HL-60/S4 treated with retinoic acid at 250 ng/mL for 4 days and 3 days (cell line): ENCODE results near the gene RPS8.

Source experiments
- in situ Hi-C: fragments of 300-500 bp; cut with MboI; formaldehyde crosslinking; loops from 2 replicates; pipeline ENCODE4 v1.7.0; 2022; ENCODE audit warnings: low sequenced_read_pairs

Gene RPS8

DNA sequence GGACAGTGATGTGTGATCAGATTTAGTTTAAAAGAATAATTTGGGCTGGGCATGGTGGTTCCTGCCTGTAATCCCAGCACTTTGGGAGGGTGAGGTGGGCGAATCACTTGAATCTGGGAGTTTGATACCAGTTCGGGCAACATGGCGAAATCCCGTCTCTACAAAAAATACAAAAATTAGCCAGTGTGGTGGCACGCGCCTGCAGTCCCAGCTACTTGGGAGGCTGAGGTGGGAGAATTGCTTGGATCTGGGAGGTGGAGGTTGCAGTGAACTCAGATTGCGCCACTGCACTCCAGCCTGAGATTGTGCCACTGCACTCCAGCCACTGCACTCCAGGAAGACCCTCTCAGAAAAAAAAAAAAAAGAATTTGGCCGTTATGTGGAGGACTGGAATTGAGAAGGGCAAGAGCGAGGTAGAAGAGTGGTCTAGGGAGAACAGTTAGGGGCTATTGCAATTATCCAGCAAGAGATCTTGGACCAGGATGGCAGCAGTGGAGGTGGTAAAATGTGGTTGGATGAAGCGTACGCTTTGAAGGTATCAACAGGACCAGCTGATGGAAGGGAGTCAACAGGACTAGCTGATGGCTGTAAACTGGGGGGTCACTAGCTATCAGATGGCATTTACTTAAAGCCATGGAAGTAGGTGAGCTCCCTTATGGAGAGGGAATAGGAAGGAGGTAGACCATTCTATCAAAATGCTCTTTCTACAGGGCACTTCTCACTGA, 42.6 kb downstream of the RPS8 start:
- in situ Hi-C loops = loop anchor here (25.0 kb wide), 1 partner anchor 194 kb away; the partner anchor contains the start of genes HECTD3 and UROD

- in situ Hi-C loops = loop anchor here (25.0 kb wide), 1 partner anchor 193 kb away; the partner anchor contains the start of genes HECTD3 and UROD
Observed at GRCh38 chr1:44819196-44819607, 43.9 kb downstream of the RPS8 start.

- in situ Hi-C loops = loop anchor here (25.0 kb wide), 1 partner anchor 193 kb away; the partner anchor contains the start of genes HECTD3 and UROD
Observed at GRCh38 chr1:44819608-44820327, 44.4 kb downstream of the RPS8 start.

DNA sequence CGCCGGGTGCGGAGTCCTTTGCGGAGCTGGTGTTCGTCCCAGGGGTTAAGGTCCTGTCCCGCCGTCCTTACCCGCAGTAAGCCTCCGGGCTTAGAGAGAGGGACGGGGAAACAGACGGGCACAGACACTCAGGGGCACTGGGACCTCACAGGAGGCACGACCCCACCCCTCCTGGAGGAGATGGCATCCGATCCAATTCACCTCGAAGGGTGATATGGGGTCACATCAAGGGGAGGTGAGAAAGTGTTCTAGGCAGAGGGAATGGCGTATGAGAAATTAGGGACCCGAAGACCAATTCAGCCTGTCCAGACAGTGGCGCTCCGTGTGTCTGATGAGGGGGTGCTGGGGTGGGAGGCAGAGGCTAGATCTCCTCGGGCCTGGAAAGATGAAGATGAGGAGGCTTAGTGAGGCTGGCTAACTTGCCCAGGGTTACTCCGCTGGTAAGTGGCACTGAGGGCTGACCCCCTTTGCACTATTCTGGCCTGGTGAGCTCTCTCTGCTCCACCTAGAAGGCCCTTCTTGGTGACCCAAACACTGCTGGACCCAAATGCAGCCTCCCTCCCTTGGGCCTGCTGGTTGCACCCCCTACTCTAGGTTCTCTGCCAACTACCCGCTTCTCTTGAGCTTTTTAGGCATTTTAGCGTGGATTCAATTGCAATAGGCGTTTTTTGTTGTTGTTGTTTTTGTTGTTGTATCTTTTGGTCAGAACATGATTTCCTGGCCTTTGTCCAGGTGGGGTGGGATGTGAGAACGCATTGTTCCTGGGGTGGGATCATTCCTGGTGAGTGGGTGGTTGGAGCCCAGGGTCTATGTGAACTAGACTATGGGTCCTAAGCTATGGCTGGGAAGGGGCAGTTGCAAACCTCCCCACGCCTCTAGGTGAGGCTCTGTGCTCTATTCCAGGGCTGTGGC, 45.2 kb downstream of the RPS8 start:
- in situ Hi-C loops = loop anchor here (25.0 kb wide), 1 partner anchor 192 kb away; the partner anchor contains the start of genes HECTD3 and UROD

GRCh38 chr1:44821240-44821715, 45.9 kb downstream of the RPS8 start:
- in situ Hi-C loops = loop anchor here (25.0 kb wide), 1 partner anchor 191 kb away; the partner anchor contains the start of genes HECTD3 and UROD

DNA sequence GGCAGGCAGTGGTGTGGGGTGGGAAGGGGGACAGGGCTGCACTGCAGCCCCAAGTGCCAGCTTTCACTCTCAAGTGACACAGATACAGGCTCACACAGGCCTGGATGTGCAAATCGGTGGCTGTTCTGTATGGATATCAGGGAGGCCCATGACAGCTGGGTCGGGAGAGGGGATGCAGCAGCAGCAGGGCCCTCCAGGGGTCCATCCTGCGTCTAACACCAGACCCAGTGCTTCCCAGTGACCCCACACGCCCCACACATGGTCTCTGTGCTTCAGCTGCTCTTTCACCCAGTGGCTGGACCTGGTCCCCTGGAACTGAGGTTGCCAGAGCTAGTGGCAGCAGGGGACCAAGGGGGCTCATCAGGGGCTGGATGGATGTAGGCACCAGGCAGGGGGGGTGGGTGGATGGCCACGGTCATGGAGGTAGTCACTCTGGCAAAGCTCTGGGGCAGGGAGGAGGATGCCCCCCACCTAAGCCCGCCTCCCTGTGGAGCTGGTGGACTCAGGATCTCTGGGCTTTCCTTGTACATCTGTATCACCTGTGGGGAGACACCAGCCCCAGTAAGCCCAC, 46.9 kb downstream of the RPS8 start:
- in situ Hi-C loops = loop anchor here (25.0 kb wide), 1 partner anchor 190 kb away; the partner anchor contains the start of genes HECTD3 and UROD

GRCh38 chr1:44822981-44823451, 47.7 kb downstream of the RPS8 start:
- in situ Hi-C loops = loop anchor here (25.0 kb wide), 1 partner anchor 189 kb away; the partner anchor contains the start of genes HECTD3 and UROD

- in situ Hi-C loops = loop anchor here (25.0 kb wide), 1 partner anchor 188 kb away; the partner anchor contains the start of genes HECTD3 and UROD
Observed at GRCh38 chr1:44824392-44824791, 49.1 kb downstream of the RPS8 start.

DNA sequence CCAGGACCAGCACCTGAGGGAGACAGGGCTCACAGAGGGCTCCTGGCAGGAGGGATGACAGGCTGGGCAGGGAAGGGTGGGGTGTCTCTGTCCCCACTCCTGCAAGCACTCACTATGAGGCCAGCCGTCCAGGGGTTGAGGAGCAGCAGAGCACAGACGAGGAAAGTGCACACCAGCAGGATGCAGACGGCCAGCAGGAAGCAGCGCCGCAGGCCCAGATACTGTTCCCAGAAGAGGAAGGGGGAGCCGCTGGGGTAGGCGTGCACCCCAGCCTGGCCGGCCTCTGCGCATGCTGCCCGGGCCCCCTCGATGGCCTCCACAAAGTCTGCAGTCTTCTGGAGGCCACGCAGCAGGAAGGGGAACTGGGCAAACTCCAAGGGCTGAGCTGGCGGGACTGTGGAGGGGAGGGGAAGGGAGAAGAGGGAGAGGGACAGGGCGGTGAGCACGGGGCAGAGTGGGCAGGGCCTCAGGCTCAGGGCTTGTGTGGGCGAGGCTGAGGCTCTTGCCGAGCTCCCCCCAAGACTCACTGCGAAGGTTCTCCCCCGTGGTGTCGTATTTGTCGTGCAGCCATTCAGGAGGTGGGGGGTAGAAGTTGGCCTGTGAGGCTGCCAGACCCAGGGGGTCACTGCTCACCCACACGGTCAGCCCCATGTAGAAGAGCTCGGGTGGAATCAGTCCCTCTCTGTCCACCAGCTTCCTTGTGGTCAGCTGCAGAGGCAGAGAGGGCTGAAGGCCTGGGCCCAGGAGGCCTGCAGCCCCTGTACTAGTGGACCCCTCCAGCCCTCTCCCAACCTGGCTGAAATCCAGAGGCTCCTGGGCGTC, 51.2 kb downstream of the RPS8 start:
- in situ Hi-C loops = no loop called here

DNA sequence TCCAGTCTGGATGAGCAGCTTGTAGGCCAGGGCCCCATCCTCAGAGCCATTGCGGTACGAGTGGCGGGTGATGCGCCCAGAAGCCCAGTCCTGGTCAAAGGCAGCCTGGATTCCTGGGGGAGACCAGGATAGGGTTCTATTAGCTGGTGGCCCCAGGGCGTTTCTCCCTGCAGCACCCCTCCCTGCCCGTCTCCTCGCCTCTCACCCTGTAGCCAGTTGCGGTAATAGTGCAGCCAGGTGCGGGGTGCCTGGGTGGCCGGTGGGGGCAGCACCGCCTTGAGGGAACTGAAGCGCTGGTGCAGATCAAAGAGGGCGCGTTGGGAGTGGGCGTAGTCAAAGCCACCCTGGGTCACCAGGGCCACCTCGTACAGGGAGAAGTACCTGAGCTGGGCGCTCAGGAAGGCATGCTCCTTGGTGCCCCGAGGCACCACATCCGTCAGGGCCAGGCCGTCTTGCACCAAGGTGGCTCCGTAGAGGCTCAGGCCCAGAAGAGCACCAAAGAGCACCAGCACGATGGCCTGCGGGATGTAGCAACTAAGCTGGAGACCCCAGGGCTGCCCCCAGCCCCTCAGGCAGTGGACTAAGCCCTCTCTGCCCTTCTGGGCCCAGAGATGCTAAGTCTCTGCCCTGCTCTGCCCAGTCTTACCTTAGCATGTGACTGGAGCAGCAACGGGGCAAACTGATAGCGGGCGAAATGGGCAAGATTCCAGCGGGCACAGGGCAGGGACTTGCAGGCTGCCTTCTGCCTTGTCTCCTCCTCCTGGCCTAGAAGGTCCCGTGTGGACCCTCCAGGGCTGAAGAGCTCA, 52.1 kb downstream of the RPS8 start:
- in situ Hi-C loops = no loop called here

- in situ Hi-C loops = no loop called here
Observed at GRCh38 chr1:44828003-44828651, 52.8 kb downstream of the RPS8 start.
